HG03432 (cell line): ENCODE data around the gene JUP.

Experiments
- ATAC-seq: cut with Tn5 transposase; IDR thresholded peaks from one replicate; pipeline ENCODE4 v1.9.1; 2021; ENCODE audit warnings: mild to moderate bottlenecking, moderate library complexity; ENCODE audit not compliant: unreplicated experiment

Gene JUP

DNA sequence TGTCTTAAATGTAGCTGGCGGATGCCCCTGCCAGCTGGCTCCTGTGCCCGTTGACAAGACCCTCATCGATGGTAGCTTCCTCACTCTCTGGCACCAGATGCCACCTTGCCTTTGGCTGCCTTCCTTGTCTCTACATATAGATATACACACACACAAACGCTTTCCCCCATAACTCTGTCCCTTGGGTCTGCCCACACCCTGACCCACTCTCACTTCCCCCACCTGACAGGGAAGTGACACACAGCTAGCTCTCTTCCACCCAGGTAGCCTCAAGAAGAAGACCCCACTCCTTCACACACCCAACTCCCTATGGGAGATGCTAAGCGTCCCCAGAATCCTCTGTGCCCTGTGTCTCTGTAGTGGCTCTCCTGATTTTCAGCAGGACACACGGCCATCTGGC is 25.6 kb downstream of the JUP start:
- no peak for ATAC-seq

DNA sequence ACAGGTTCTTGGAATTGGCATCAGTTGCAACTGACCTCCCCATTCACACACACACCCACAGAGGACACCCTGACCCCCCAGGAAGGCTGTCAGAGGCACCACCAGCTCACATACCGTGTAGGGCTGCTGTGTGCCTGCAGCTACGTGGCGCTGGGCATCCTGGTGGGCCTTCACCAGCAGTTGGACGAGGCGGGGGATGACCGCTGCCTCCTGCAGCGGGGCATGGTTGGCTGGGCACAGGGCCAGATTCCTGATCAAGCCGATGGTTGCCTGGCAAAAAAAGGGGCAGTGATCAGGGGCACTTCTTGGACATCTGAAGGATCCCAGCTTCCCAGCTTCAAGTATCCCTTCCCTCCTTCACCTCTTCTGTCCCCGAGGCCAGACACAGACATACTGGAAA is 27.9 kb downstream of the JUP start:
- no peak for ATAC-seq

DNA sequence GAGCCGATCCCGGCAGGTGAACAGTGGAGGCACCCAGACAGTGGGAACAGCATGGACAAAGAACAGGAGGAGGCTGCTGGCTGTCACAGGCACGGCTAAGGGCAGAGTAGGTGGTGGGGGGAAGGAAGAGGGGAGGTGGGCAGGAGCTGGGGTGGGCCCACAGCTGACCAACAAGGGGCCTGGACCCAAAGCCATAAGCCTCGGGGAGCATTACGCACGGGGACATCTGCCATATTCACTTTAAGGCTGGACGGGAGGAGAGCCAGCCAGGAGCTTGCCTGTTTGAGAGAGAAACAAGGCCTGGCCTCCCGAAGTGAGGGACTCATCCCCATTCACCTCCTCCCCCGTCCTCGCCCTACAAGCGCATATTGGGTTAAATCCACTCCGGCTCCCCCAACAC is 32.4 kb downstream of the JUP start:
- no peak for ATAC-seq

DNA sequence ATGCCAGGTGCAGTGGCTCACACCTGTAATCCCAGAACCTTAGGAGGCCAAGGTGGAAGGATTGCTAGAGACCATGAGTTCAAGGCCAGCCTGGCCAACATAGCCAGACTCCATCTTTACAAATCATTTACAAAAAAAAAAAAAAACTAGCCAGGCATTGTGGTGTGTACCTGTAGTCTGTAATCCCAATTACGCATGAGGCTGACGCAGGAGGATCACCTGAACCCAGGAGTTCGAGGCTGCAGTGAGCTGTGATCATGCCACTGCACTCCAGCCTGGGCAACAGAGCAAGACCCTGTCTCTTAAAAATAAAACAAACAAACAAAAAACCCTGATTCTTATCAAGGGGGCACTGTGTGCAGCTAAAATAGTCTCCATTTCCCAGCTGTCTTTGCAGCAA is 35.2 kb downstream of the JUP start:
- no peak for ATAC-seq

- no peak for ATAC-seq
These were observed 35.6 kb downstream of the JUP start for GRCh38 chr17:41750862-41751261.

DNA sequence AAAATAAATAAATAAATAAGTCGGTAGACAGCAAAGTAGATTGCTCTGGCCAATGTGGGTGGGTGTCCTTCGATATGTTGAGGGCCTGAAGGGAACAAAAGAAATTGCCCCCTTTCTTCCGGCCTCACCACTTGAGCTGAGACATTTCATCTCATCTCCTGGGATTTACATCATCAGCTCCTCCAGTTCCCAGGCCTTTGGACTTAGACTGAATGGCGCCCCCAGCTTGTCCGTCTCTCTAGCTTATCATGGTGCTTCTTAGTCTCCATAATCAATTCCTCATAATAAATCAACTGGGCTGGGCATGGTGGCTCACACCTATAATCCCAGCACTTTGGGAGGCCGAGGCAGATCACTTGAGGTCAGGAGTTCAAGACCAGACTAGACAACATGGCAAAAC is 38.2 kb downstream of the JUP start:
- ATAC-seq, result no peak

- ATAC-seq, result no peak
These were observed 44.8 kb downstream of the JUP start for GRCh38 chr17:41741709-41742108.

DNA sequence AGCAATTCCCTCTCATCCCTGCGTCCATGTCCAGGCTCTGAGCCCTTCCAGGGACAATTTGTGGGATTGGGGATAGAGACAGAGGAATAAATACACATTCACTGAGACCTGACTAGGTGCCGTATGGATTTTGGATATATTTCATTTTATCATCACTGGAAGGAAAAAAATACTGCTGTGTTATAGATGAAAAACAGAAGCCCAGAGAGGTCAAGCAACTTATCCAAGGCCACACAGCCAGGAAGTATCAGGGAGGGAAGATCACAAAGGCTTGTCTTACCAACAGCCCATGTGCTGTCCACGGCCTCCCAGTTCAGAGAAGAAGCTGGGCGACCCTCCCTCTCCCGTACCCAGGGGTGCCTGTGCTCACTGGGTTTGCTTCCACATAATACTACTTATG is 46.0 kb downstream of the JUP start:
- ATAC-seq, result no peak

DNA sequence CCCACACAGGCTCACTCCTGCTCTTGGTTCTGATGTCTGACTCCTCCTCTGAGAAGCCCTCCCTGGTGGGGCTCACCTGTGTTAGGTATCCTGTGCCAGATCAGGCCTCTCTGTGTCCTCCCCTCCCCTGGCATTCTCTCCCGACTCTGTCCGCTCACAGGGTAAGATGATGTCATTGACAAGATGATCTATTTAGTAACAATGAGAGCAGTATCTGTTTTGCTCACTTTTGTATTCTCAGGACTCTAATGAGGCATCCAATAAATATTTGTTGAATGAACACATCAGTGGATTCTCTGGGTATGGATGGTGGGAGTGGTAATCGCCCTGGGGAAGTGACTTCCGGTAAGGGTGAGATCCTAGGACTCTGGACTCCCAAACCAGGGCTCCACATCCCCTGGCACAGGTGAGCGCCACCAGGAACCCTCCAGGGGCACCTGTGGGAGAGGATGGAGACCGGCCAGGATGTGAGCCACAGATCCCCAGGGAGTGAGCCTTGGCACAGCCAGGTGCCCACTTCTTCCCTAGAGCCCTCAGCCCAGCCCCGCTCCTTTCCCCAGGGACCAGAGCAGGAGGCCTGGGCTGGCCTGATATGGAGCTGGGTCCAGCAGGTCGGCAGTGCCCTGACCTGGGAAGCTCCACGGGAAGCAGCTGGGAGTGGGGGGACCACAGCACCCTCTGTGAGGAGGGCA is 46.7 kb downstream of the JUP start:
- no peak for ATAC-seq

DNA sequence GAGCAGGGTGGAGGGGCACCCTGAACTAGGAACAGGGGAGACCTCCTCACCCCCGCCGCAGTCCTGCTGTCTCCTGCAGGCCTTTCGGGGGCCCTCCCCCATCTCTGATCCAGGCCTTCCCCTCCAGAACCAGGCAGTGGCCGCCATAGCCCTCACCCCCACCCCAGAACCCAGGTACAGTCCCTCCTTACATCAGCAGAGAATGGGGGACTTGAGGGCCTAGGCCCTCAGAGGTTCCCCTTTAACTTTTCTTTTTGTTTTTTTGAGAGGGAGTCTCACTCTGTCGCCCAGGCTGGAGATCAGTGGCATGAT is 47.8 kb downstream of the JUP start:
- no peak for ATAC-seq

- ATAC-seq, result no peak
These were observed 48.3 kb downstream of the JUP start for GRCh38 chr17:41738077-41738800.

DNA sequence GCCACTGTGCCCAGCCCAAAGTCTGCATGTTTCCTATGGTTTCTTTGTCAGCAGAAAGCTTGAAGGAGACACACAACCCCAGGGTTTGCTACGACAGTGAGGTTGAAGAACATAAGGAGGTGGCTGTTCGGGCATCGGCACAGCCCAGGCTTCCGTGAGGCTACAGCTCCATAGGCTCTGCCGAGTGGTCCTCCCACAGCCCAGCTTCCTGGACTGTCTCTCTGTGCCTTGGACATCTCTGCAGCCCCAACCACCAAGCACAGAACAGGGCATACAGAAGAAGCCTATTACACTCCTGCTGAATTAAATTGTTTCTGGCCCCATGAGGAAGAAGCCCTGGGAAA is 48.9 kb downstream of the JUP start:
- no peak for ATAC-seq

DNA sequence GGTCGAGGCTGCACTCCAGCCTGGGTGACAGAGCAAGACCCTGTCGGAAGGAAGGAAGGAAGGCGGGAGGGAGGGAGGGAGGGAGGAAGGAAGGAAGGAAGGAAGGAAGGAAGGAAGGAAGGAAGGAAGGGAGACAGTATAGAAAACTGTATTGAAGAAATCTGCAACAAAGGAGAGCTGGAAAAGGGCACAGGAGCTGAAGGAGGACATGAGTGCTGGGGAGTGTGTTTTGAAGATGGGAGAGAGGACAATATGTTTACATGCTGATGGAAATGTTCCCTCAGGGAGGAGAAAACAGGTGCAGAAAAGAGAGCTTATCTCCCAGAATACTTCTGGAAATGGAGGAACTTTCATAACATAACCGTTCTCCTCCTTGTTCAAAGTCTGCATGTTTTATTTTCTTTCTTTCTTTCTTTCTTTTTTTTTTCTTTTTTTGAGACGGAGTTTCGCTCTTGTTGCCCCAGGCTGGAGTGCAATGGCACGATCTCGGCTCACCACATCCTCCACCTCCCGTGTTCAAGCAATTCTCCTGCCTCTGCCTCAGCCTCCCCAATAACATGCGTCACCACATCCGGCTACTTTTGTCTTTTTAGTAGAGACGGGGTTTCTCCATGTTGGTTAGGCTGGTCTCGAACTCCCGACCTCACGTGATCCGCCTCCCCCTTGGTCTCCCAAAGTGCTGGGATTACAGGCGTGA is 49.4 kb downstream of the JUP start:
- no peak for ATAC-seq

DNA sequence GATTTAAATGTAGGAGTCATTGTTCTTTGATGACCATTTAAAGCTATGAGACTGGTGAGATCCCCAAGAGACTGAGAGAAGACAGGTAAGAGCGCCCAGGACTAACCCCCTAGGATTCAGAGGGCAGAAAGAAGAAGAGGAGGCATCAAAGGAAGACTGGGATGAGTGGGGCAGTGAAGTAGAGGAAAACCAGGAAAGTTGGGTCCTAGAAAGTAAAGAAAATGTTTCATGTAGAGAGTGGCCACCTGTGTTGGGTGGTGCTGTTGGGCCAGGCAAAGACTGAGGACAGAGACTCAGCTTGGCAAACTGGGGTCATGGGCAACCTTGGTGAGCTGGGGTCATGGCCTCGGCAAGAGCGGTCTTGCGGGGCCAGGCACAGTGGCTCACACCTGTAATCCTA is 50.8 kb downstream of the JUP start:
- no peak for ATAC-seq

DNA sequence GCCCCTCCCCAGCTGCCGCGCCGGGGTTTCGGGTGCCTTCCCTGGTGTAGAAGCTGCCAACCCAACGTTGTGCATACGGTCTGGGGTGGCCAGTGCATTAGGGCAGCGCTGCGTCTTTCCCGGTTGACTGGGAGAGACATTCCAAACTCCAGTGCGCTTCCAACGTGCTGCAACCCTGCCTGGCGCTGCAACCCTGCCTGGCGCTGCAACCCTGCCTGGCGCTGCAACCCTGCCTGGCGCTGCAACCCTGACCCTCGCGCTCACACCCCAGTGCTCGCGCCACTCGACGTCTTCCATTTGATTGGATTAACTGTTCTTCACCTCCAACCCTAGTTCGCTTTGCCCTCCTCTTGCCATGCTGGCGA is 51.6 kb downstream of the JUP start:
- no peak for ATAC-seq

DNA sequence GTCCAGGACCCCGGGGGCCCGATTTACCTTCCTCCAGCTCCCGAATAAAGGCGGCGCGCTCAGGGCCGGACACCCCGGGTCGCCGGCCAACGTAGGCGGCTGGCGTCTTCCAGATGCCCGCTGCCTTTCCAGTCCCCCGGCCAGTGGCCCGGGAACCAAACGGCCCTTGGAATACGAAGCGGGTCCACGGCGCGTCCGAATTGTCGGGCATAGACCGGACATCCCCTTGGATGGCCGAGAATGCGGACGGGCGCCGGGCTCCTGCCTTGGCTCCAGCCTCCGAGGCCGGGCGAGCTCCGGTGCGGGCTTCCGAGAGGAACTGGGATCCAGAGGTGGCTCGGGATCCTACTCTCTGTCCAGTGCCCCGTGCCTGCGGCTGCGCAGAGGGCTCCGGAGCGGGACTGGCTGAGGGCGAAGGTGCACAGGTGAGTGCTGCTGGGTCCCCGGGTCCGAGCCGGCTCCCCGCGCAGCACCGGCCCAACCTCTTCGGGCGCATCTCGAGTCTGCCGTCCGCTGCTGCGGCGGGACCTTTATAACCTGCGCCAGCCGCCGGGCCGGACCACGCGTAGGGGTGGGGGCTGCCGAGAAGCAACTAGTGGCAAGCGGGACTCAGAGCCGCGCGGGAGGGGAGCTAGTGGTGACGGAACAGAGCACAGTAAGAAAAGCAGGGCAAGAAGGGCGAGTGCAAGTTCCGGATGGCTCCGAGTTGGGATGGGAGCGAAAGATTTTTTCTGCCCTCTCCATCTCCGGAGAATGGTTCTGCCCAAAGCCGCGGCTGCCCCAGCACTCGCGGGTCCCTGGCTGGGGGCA is 52.2 kb downstream of the JUP start, which contains the start of gene HAP1:
Gene HAP1, minus strand, starts transcription at position 505 of the 810 bp plus-strand sequence. Its CDS starts 9 bp downstream, at position 496.
- no peak for ATAC-seq

DNA sequence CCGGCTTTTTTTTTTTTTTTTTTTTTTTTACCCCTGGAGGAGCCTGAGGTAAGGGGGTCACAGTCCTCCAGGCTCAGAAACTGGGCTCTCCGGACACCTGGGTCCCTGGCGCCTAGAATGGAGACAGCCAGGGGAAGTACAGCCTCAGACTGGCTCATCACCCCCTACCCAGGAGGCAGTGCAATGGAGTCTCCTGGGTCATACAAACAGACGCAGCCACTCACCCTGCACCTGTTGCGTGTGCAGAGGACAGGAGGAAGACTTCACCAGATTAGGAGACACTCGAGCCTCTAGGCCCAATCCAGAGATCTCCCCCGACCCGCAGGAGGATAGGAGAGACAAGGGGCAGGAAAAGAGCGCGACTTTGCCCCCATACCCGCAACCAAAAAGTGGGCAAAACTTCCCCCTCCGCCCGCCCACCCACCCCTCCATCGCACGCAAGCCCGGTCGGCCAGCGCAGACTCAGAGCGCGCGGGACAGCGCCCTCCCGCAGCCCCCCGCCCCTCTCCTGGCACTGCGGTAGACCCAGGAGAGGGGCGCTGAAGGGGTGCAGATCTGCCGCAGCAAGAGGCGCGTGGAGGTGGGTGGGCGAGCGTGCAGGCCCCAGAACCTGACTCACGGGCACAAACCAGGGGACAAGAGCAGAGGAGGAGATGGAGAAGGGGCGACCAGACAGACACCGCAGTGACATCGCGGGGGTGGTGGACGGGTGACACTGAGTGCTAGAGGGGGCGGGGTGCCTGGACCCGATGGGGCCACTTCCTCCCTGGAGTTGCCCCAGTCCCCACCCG is 53.0 kb downstream of the JUP start:
- ATAC-seq, result no peak

DNA sequence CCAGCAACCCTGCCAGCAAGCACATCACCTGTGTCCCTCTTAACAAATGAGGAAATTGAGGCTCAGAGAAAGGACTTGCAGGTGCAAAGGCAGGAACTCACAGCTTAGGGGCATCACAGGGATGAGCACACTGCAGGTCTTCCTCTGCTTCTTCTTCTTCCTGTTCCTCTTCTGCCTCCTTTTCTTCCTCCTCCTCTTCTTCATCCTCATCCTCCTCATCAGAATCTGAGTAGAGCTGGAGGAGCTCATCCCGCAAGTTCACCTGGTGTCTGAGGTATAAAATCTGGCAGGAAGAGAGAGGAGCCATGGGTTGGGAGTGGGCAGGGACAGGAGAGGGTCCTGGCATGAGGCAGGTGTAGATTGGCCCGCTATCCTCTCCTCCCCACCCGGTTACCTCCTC is 54.7 kb downstream of the JUP start:
- ATAC-seq, result no peak

DNA sequence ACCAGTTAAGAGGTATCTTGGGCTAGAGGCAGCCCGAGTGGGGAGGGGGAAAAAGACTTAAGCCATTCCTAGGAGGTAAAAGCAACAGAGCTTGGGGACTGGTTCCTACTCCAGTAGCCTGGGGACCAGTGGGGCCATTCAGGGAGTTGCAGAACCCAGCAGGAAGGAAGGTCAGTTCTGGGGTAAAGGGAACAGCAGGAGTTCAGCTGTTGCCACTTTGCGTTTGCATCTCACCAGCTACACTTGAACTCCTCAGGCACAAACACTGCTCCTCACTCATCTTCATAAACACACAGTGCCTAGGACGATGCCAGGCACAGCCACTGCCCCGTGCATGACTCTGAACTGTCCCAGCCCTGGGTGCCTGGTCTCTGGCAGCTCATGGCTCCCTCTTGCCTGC is 56.0 kb downstream of the JUP start:
- no peak for ATAC-seq

GRCh38 chr17:41728056-41728455 is 58.5 kb downstream of the JUP start:
- ATAC-seq, result no peak

DNA sequence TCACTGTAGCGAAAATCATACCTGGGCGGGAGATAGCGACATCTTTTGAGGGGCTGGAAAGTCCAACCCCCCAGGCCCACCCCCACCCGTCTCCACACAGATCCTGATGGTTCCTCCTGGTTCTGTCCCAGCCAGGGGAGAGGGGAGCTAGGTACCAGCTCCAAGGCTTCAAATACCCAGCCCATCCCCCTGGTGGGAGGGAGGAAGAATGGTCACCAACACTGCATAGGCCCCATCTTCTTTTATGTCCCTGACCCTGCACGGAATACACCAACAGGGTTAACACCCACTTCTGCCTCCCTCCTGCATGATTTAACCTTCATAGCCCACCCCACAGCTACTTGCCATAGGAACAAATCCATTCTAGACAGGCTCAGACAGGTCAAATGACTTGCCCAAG is 61.4 kb downstream of the JUP start:
- no peak for ATAC-seq
